GM21528 (cell line): ENCODE results near the gene CDCP2.
"Not testable (repeated sequence)": the region's sequence is repeated elsewhere in the genome, so short reads cannot be mapped to it uniquely, and the experiment has no call there.

Source experiments
- ATAC-seq: cut with Tn5 transposase; IDR thresholded peaks from one replicate; pipeline ENCODE4 v1.9.1; 2021; ENCODE audit warnings: mild to moderate bottlenecking, moderate library complexity; ENCODE audit not compliant: unreplicated experiment, low FRiP score

Gene CDCP2

GRCh38 chr1:54118704-54119103, 34.1 kb downstream of the CDCP2 start:
- ATAC-seq, result no peak

DNA sequence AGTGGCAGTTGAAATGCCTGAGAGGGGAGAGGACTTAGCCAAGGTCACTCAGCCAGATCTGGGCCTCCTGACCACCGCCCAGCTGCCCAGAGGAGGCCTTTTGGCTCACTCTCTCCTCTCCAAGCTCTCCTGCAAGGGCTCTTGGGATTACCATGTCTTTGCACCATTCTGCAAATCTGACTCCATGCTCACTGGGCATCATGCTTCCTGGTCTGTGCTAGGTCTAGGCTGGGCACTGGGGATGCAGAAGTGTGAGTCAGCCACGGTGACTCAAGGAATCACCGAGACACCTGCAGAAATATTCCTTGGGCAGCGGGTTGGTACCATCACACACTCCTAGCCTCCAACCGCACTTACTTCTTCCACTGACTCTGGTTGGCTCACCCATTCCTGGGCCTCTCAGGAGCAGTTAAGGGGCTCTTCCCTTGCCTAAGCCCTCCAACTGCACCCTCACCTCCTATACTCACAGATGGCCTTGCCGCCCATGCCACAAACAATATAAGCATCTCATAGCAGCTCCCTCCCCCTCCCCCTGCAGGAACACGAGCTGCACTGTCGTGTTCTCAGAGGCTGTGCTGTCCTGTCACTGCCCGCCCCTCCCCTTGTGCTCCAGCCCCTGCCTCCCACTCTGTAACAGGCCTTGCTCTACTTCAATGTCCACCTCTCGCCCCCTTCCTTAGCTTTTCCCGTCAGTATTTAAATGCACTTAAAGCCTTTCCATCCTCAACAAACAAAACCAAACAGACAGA, 34.8 kb downstream of the CDCP2 start:
- ATAC-seq, result no peak

GRCh38 chr1:54115520-54115919, 37.3 kb downstream of the CDCP2 start:
- no peak for ATAC-seq

DNA sequence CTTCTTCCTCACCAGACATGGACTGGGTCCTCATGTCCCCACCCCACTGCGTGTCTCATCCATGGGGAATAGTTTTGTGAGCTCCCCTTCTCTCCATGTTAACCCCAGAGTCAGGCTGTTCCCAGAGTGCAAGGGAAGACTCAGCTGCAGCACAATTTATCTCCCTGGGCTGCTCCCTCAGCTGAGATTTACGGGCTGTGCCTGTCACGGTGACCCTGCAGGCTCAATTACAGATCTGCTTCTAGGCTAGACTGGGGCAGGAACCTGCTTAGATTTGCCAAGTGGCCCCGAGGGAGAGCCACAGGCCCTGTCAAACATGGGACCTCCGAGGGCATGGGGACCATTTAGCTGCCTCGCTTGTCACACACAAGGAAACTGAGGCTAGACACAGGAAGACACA, 37.8 kb downstream of the CDCP2 start:
- no peak for ATAC-seq

DNA sequence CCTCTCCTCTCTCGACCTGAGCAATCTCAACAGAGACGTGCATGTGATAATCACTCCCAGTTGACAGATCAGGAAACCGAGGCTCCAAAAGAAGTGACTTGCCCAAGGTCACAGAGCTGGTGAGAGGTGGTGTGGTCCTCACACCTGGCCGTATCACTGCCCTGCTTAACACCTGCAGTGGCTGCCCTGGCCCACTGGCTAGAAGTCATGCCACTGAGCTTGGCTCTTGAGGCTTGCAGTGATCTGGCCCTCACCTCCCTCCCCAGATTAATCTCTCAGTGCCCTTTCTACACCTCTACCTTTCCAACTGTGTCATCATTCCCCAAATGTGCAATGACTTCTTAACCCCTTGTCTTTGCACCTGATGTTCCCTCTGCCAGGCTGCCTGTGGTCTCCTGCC, 38.8 kb downstream of the CDCP2 start:
- no peak for ATAC-seq

GRCh38 chr1:54112705-54113368, 40.0 kb downstream of the CDCP2 start:
- no peak for ATAC-seq

GRCh38 chr1:54112027-54112426, 40.8 kb downstream of the CDCP2 start:
- ATAC-seq, result no peak

DNA sequence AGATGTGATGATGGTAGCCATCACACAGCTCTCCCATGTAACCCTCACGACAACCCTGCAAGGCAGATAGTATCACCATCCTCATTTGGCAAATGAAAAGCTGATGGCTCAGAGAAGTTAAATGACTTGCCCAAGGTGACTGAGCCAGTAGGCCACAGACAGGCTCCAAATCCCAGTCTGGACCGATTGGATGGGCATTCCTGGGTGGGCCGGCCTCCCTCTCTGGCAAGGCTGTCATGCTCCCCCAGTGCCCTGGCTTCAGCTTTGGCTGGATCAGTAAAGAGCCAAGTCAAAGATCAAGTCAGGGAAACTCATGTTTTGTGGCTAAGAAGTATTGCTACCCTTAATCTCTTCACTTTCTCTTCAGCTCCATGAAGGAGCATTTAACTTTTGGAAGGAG, 41.2 kb downstream of the CDCP2 start:
- ATAC-seq, result no peak

GRCh38 chr1:54110996-54111395, 41.8 kb downstream of the CDCP2 start:
- no peak for ATAC-seq

DNA sequence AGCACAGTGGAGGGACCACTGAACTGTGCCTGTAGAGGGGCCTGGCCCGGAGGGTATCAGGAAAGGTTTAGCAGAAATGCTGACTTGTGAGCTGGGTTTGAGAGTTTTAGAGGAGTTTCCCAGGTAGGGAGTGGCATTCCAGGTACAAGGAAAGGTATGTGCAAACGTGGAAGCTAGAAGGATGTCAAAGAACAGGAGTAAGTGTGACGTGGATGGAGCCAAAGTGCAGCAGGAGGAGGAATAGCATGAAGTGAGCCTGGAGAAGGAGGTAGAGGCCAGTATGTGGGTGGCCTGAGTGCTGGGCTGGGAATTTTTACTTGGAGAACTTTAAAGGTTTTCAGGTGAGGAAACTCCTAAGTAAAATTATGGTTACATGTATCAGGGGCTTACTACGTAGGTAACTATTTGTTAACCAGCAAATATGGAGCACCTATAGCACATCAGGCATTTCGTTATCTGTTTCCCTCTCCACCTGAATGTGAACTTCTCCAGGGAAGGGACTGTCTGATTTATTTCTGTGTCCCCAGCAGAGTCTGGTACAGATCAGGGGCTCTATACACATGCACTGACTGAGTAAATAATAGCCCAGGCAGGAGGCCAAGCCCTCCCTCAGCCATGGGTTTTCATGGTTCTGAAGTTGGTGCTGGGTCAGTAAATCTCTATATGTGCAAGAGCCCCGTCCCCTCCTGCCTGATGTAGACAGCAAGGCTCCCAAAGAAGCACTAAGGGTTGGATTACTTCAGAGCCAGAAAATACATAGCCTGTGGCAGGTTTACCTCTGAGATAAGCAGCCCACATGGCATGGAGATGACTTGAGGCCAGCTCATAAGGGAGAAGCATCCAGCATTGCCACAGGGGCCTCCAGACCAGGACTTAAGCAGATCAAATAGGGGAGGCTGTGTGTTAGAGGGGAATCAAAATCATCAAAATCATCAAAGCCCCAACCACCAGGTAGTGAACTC, 43.4 kb downstream of the CDCP2 start:
- no peak for ATAC-seq

DNA sequence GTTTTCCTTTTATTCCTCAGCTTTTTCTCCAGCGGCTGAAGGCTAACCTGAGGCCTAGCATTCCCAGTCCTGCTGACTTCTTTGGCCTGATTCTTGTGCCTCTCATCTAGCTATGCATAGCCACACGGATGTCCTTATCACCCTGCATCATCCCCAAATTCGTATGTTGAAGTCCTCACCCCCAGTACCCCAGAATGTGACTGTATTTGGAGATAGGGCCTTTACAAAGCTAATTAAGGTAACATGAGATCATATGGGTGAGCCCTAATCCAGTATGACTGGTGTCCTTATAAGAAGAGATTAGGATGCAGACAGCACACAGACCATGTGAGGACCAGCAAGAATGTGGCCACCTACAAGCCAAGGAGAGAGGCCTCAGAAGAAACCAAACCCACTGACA, 44.6 kb downstream of the CDCP2 start:
- no peak for ATAC-seq

DNA sequence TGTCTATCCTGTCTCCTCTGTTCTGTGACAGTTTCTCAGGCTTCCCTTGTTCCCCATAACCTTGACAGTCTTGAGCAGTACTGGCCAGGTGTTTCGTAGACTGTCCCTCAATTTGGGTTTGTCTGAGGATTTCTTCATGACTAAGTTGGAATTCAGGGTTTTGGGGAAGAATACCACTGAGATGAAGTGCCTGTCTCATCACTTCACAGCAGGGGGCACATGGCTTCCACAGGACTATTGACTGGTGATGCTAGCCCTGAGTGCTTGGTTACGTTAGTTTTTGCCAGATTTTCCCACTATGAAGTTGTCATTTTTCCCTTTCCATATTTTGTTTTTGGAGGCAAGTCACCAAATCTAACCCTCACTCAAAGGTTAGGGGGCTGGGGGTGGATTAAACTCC, 45.7 kb downstream of the CDCP2 start:
- no peak for ATAC-seq

- ATAC-seq, result no peak
These were observed 47.0 kb downstream of the CDCP2 start for GRCh38 chr1:54105736-54106269.

GRCh38 chr1:54105080-54105479, 47.7 kb downstream of the CDCP2 start:
- ATAC-seq, result no peak

- not testable (repeated sequence) for ATAC-seq
These were observed 48.2 kb downstream of the CDCP2 start for GRCh38 chr1:54104613-54105012.

DNA sequence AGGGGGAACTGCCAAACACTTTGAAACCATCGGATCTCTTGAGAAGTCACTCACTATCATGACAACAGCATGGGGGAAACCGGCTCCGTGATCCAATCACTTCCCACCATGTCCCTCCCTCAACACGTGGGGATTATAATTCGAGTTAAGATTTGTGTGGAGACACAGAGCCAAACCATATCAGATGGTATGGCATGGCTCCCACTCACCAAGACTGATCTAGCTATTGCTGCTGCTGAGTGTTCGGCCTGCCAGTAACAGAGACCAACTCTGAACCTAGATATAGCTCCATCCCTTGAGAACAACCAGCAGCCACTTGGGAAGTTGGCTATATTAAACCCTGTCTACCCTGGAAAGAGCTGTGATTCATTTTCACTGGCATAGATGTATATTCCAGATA, 49.4 kb downstream of the CDCP2 start:
- no peak for ATAC-seq

DNA sequence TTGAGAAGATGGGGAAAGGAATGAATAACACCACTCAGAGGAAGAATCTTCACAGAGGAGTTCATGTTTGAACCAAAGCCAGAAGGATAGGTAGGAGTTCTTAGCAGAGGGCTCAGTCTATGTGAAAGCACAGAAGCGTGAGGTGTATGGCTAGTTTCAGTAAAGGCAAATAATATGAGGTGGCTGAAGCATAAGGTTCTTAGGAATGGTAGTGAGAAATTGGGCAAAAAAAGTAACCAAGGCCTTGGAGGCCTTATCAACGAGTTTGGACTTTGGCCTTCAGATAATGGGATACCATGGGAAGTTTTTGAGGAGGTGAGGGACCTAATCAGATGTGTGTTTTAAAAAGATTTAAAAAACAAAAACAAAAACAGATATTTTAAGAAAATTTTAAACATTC, 52.3 kb downstream of the CDCP2 start:
- no peak for ATAC-seq

DNA sequence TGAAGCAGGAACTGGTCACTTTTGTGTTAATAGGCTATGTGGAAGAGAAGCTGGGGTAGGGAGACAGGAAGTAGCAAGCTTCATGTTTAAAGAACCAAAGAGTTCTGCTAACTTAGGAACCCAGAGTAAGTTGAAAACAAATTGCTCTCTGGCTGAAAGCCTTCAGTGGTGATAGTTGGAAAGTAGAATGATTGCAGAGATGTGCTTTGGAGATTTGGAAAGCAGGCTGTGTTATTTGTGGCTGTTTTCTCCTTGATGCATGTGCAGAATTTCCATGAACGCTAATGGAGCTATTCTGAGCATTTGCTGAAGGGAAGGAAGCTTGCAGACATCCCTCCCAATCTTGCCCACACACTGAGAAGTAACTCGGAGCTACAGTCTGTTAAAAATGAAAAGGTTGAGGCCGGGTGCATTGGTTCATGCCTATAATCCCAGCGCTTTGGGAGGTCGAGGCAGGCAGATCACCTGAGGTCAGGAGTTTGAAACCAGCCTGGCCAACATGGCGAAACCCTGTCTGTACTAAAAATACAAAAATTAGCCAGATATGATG, 53.7 kb downstream of the CDCP2 start:
- no peak for ATAC-seq

- ATAC-seq, result no peak
These were observed 55.9 kb downstream of the CDCP2 start for GRCh38 chr1:54096877-54097240.

- no peak for ATAC-seq
These were observed 56.4 kb downstream of the CDCP2 start for GRCh38 chr1:54096227-54096876.
